GM18858 (cell line): Measurements from ENCODE around the gene SCO1.
"Not testable (repeated sequence)": the region's sequence is repeated elsewhere in the genome, so short reads cannot be mapped to it uniquely, and the experiment has no call there.

Experiments used
- ATAC-seq: cut with Tn5 transposase; IDR thresholded peaks from one replicate; pipeline ENCODE4 v1.9.1; 2021; ENCODE audit not compliant: unreplicated experiment

Gene SCO1

GRCh38 chr17:10726196-10726595 is 28.9 kb upstream of the SCO1 start:
- ATAC-seq = no peak

- no peak for ATAC-seq
These were observed 27.9 kb upstream of the SCO1 start for GRCh38 chr17:10725262-10725661.

- no peak for ATAC-seq
These were observed 27.3 kb upstream of the SCO1 start for GRCh38 chr17:10724546-10725195.

GRCh38 chr17:10718547-10718946 is 21.2 kb upstream of the SCO1 start:
- ATAC-seq = no peak

GRCh38 chr17:10716218-10716617 is 18.9 kb upstream of the SCO1 start:
- ATAC-seq = no peak

- no peak for ATAC-seq
These were observed 16.0 kb upstream of the SCO1 start for GRCh38 chr17:10713318-10713717.

- no peak for ATAC-seq
These were observed 8.4 kb upstream of the SCO1 start for GRCh38 chr17:10705727-10706126.

- no peak for ATAC-seq
These were observed 5.2 kb upstream of the SCO1 start for GRCh38 chr17:10702574-10702973.

- ATAC-seq = no peak
These were observed 2.5 kb upstream of the SCO1 start for GRCh38 chr17:10699856-10700255.

- no peak for ATAC-seq
These were observed 924 bp upstream of the SCO1 start for GRCh38 chr17:10698096-10698818.

GRCh38 chr17:10695875-10696407 is 1.4 kb downstream of the SCO1 start:
- not testable (repeated sequence) for ATAC-seq

GRCh38 chr17:10687499-10687898 is 9.8 kb downstream of the SCO1 start:
- ATAC-seq = no peak

- ATAC-seq = no peak
These were observed 13.5 kb downstream of the SCO1 start for GRCh38 chr17:10683853-10684252.

- ATAC-seq = no peak
These were observed 15.4 kb downstream of the SCO1 start for GRCh38 chr17:10681866-10682446.

- ATAC-seq = no peak
These were observed 22.6 kb downstream of the SCO1 start for GRCh38 chr17:10674704-10675103.

GRCh38 chr17:10673312-10673711 is 24.0 kb downstream of the SCO1 start:
- no peak for ATAC-seq

- no peak for ATAC-seq
These were observed 28.6 kb downstream of the SCO1 start for GRCh38 chr17:10668775-10669174.

- ATAC-seq = no peak
These were observed 30.4 kb downstream of the SCO1 start for GRCh38 chr17:10666906-10667305.

- no peak for ATAC-seq
These were observed 32.8 kb downstream of the SCO1 start for GRCh38 chr17:10664571-10664970.

GRCh38 chr17:10663231-10663630 is 34.1 kb downstream of the SCO1 start:
- no peak for ATAC-seq

GRCh38 chr17:10661437-10661836 is 35.9 kb downstream of the SCO1 start:
- ATAC-seq = no peak

GRCh38 chr17:10657879-10658278 is 39.5 kb downstream of the SCO1 start:
- ATAC-seq = no peak
